Myocyte (in vitro differentiated cells): Measurements from ENCODE around the gene ZNF536. TPM values are rescaled to one million over a fixed set of nuclear protein-coding genes. Genes with fewer than 3 reads are reported as not detected.

Source experiments
- DNase-seq: peaks from one replicate; pipeline ENCODE4 v3.0.0-alpha.2; 2012; ENCODE audit warnings: low read depth
- polyA plus RNA-seq: library from polyadenylated mRNA; unstranded; fragments of >200 nt; gene quantifications from one replicate; pipeline ENCODE4 v1.2.1, GENCODE V29; 2012; ENCODE audit warnings: missing spikeins
- total RNA-seq: library from RNA; depleted of rRNA; stranded (reverse); fragments of >200 nt; gene quantifications from 2 replicates; pipeline ENCODE4 v1.2.3, GENCODE V29; 2014

ZNF536 gene
- total RNA-seq: not detected in 2 replicates
- 0.09 TPM for polyA plus RNA-seq

DNA sequence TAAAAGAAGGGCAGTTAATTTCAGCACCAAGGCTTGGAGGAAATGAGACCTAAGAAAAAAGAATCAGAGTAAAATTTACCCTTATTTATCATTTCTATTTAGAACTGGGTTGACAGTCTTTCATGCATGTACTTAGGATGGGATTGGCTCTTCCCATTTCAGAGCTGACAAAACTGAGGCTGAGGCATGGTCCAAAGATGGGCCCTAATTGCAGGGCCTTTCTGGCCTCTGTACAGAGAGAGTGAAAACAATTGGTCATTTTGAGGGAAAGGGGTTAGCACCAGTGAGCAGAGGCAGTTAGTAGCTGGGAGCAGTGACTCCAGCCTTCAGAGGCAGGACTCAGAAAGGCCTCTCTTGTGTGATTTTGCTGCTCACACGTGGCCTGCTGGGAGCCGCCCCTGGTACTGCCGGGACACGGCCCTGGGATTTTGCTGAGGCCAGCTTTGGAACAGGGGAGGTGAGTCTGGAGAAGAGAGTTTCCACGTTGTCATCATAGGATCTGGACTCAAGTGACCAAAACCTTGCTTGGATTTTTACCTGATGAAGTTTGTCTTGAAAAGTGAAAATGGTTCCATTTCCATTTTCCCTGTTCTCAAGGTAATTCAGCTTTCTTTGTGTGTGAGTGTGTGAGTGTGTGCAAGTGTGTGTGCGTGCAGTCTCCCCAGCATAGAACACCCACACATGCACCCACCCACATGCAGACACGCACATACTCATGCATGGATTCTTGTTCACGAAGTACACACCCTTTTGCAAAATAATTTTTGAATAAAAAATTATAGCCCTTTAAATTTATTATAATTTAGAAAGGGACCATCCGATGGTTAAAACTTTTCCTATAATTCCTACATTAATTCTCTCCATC lies at the start of gene ZNF536:
TSS of gene ZNF536 (plus strand) at position 425 of the 865 bp plus-strand sequence. CDS start 71,179 bp downstream, outside the sequence.
- DNase-seq: no peak

DNA sequence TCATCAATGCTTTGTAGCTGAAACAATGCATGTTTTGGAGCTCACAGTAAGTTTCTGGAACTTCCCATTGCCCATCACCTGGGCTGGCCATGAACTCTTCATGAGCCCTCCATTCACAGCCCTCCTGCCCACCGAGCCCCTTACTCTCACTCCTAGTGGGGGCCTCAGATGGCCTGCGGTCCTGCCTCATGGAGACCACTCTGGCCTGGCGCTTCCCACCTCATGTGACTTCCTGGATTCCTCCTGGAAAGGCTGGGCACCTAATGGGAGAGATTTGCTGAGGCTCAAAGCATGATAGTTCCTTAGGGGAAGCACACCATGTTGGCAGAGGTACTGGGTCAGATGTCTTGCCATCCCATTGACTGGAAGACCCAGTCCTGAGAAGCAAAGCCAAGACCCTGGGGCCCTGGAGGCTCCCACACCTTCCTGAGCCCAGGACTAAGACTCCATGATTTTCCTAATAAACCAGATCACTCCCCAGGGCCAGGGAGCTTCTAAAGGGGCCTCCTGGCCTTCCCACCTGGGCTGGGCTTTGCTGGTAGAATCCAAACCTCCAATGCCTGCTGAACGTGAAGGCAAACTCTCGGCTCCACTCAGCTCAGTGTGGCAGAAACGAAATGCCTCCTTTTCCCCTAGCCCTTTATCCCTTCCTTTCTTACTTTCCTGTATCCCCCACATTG lies 49.4 kb upstream of the ZNF536 start:
- no peak for DNase-seq

DNA sequence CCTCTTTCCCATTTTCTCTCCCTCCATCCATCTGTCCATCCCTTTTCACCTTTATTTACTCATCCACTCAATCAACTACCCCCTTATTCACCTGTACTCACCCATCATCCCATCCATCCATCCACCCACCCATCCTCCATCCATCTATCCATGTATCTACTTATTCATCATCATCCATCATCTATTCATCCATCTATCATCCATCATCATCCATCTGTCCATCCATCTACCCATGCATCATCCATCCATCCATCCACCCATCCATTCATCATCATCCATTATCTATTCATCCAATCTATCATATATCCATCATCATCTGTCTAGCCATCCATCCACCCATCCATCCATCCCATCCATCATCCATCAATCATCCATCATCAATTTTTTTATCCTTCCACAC lies 48.3 kb upstream of the ZNF536 start:
- no peak for DNase-seq

DNA sequence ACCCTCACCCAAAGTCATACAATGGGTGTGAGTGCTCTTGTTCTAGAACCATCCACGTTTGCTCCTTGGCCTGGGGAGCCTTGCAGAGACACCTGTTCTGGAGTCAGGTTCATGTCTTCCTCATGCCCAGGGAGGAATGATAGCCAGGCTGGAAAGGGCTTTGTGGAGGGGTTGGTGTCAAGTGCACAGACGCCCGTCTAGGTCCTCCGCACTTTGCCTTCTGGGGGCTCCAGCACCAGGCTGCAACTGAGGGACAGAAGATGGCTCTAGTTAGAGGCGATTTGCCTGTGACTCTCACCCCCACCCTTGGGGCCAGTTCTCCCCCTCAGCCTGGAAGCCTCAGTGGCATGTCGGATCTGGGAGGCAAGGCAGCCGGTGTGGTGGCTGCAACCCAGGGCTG lies 47.2 kb upstream of the ZNF536 start:
- DNase-seq: no peak

DNA sequence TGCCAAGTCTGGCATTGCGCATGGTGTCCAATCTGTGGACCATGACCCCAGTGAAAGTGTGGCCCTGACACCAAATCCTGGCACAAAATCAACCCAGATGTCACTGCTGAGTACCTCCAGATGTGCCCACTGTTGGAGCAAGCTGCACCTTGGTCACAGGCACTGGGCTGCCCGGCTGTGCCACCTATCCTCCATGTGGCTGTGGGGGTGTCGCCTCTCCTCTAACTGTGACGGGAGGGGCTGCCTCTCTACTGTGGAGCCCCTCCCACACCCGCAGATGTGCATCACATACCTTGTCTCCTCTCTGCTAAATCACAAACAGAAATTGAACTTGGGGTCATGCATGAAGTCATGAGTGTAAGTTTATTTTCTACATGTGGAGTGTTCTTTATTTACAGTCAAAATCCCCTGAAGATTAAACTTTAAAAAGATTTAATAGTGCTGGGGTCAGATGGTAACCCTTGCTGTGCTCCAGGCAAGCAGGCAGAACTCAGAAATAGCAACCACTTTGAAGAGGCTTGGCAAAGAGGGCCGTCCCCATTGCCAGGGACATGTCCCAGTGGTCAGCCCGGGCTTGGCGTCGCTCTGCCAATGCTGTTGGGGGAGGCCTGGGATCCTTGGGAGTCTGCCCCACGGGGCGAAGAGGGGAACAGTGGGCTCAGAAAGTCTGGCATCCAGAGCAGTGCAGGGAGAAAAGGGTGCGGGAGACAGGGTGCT lies 46.4 kb upstream of the ZNF536 start:
- DNase-seq: no peak

DNA sequence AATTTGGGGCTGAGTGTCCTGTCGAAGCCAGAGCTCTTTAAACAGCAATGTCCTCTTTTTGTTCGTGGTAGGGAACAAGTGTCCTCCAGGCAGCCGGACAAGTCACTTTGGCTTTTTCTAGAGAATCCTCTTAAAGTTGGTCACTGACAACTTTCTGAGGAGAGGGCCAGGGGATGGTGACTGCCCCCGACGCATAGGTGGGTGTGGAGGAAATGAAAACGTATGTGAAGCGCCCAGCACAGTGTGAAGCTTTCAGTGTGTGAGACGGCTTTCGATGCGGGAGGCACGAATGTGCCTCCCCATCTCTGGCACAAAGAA lies 45.8 kb upstream of the ZNF536 start:
- DNase-seq: no peak

DNA sequence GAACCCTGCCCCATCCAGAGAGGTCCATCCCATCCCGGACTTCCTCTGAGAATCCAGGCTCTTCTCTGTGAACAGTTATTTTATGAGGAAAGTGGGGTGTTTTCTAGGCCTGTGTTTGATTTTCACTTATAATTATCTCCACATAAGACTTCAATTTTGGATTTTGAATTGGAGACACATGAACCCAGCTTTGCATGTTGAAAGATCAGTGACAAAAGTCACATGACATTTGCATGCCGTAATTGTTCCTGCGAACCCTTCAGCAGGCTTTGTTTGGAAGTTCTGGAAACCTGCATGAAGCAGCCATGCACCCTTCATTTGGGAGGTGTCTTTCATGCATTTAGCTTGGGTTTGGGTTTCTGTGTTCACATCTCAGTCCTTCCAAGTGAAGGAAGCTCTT lies 44.9 kb upstream of the ZNF536 start:
- DNase-seq: no peak

DNA sequence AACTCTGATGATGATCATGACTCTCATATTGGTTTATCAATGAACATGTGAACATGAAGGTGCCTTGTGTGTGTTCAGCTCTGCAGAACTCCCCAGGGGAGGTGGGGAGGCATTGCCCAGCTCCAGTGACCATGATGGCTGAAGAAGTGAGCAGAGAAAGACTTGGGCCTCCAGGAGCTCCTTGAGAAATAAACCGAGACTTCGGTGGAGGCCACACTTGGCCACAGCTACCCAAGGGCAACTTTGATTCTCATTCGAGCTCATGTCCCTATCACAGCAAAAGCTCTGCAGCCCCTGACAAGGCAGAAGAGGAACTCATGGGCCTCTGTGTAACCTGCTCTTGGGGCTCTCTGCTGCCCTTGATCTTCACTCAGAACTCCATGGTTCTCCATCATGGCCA lies 44.1 kb upstream of the ZNF536 start:
- no peak for DNase-seq

DNA sequence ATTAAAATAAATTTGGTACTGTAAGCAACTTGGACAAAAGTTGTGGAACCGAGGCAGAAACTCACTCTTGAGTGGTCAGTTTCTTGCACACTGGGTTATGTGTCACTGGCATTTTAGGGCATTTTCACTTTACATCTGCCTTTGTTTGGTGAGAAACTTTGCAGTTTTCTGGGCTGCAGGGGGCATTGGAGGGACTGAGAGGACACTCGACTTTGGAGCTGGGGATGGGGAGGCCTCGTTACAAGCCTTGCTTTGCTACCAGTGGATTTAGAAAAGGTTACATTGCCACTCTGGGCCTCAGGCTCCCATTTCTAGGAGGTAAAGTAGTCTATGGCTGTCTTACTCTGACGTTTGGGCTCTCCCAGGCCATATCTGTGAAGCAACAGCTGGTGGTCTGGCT lies 41.9 kb upstream of the ZNF536 start:
- no peak for DNase-seq

DNA sequence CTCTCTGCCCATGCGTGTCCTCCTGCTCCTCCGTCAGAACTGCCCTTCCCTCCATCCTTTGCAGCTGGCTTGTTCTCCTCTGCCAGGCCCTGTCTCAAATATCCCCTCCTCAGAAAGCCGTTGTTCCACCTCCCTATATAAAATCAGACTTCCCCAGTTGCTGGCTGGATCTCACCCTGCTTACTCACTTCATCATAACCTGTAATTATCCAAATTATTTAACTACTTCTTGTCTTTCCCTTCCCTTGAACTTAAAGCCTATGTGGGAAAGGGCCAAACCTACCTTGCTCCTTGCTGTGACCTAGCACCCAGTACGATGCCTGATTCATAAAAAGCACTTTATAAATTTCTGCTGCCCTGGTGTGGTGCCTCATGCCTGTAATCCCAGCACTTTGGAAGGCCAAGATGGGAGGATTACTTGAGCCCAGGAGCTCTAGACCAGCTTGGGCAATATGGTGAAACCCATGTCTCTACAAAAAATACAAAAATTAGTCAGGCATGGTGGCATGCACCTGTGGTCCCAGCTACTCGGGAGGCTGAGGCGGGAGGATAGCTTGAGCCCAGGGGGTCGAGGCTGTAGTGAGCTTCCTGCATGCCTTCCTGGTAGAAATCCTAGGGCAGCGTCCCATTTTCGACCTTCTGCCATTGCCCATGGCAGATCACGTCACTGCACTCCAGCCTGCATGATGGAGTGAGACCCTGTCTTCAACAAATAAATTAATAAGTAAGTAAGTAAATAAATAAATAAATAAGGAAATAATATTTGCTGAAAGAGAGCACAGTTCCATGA lies 39.5 kb upstream of the ZNF536 start:
- DNase-seq: no peak

DNA sequence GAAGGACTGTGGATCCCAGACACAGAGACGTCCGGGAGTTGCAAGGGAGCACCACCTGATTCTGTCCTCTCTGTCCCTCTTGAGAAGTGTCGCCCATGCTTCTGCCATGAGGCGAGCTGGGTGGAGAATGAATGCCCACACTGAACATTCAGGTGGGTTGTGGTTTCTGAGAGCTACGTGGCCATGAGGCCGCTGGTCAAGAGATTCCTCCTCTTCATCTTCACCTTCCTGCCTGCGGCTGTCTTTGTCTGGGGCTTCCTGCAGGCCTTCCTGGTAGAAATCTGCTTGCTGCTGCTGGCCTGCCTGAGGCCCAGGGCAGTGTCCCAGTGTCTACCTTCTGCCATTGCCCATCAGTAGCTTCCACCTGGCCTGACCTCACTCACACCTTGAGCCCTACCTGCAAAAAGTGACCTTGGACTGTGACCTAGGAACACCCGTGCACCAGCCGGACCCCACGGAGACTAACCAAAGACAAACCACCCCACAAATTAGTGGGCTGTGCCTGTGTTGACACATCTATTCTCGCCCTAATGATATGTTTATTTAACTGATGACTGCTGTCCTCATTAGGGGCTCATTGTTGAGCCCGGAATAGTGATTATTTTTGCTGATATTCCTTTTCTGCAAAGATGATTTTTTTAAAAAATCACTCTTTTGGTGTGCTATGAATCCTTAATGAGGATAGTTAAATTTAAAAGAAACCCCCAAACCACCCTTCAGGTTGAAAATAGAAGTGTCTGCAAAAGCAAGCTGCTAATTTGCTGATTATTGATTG lies 38.7 kb upstream of the ZNF536 start:
- DNase-seq: no peak

DNA sequence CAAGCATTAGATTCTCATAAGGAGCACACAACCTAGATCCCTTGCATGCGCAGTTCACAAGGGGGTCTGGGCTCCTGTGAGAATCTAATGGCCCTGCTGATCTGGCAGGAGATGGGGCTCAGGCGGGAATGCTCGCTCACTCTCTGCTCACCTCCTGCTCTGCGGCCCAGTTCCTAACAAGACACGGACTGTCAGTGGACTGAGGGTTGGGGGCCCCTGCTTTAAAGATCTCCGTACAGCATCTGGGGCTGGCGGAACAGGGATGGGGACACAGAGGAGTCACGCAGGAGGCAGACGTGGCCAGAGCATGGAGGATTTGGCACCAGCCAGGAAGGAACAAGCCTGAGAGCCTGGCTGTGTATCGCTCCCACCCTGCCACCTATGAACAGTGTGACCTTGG lies 37.3 kb upstream of the ZNF536 start:
- no peak for DNase-seq

DNA sequence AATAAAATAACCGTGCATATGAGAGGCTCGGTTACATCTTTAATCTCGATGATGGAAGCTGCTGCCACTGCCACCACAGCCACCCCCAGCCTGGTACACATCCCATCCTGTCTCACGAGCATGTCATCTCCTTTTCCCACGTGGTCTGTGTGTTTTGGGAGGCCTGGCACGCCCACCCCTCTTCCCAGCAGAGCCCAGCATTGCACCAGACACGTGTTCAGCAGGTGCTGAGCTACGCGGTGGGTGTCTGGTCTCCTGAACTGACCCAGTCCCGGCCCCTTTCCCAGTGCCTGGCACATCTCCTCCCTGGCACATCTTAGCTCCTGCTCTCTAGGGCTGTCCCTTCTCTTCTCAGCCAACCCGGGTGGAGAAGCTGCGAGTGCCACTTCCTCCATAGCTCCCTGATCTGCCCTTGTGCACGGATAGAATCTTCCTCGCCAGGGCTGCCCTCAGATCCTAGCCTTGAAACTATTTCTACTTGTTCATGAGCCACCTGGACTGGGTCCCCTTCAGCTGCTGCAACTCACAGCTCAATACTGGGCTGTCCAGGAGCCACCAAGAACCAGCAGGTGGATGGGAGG lies 36.8 kb upstream of the ZNF536 start:
- no peak for DNase-seq

DNA sequence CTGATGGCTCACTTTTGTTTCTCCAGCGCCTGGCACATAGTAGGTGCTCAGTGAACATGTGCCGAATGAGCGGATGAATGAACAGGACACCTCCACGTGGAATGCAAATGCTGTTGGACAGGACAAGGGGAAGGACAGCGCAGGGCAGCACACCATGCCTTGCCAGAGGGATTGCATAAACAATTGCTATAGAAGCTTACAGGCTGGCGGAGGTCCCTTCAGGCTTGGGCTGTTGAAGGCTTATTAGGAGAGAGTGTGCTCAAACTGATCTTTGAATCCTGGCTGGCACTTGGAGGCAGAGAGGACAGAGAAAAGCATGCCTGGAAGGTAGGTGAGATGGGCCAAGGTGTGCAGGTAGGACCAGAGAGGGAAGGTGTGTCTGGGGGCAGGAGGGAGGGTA lies 35.9 kb upstream of the ZNF536 start:
- no peak for DNase-seq

DNA sequence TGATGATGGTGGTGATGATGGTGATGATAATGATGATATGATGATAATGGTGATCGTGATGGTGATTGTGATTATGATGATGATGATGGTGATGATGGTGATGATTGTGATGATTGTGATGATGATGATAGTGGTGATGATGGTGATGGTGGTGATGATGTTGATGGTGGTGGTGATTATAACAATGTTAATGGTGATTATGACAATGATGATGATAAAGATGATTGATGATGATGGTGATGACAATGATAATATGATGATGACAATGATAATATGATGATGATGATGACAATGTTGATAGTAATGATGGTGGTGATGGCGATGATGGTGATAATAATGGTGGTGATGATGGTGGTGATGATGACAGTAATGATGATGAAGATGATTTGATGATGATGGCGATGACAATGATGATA lies 34.1 kb upstream of the ZNF536 start:
- DNase-seq: no peak

DNA sequence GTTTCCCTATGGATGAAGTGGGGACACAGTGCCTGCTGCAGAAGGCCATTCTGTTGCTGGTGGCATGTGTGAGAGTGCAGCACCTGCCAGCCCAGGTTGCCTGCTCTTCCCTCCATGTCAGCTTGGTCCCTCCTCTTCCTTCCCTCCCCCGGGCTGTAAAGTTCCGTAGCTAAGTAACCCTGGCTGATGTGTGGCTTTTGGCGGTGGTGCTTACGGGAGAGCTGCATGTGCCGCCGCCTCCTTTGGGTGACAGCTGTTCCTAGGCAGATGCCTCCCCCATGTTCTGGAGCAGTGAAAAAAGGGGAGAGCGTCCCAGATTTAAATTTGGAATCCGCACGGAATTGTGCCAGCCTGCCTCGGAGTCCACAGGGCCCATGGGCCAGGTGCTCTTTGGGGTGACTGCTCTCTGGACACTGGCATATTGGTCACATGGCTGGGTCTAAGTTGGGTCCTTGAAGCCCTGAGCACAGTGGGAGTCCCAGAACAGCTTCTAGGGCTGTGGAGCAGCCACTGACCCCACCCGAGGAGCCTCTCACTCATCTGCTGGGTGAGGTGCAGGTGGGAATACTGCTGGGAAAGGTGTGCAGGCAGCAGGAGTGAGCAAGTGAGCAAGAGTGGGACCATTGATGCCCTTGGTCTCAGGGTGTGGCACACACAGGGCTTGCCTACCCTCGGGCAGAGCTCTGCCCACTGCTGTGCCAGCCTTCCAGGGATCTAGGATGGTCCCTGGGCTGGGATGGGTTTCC lies 33.1 kb upstream of the ZNF536 start:
- DNase-seq: no peak

DNA sequence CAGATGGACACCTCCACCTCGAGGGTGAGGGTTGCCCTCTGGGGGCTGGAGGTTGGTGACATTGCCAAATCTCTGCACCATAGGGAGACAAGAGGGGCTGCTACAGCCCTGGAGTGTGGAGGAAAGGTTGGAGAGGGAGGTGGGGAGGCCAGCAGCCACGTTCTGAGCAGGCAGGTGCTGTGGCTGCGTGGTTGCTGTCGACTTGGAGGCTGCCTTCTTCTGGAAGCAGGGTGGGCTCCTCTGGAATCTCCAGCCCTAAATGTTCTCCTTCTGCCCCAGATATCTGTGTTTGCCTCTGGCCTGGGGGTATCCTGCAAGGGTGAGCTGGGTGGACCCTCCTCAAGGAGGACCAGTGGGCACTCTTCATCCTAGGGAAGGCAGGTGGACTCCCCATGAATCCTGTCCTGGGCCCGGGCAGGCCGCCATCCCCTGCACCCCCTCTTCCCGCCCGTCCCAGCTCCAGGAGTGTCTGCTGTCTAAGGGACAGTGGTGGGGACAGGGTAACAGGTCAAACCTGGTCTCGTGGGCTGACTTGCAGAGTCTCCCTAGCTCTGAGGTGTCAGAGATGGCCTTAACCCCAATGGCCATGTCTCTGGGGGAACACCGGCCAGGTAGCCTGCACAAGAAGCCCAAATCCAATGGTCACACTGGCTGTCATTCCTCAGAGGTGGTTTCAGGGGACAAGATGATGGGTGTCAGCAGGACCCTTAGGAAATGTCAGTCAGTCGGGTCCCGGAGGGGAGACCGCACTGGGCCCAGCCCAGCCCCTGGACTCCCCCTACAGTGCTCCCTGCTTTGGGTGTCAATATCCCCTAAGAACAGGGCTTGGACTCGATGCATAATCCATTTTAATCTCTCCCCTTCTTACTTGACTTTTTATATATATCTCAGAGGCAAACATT lies 32.3 kb upstream of the ZNF536 start:
- DNase-seq: no peak

DNA sequence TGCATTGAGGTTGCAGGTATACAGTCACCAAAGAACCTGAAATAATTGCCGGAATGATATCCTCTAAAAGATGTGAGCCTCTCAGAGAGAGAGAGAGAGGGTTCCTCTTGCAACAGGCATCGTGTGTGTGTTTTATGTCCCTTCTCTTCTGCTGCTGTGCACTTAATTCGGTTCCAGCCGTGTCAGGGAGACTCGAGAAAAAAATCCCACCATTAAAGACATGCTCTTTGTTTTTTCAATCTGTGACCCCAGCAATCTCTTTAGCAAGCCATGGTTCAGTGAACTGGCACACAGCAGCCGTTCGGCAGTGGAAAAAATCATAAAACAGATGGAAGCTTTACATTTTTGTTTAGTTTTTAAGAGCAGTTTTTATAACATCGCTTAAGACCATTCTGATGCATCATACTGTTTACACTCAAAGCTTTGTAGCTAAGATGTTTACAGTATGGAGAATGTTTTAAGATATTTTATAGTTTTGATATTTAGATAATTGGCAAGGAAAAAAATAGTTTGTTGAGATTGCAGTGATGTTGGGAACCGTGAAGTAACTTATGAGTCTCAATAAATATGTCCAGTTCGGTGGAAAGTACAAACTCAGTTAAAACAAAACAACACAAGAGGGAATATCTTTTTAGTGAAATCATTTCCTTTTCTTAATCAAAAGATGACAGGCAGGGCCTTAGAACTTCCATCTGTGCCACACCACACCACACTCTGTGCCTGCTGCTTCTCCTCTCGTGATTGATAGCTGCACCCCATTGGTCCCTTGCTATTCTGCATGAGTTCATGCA lies 31.2 kb upstream of the ZNF536 start:
- no peak for DNase-seq
